Astrocyte of the cerebellum (primary cell): ENCODE data around the gene SWT1.

ENCODE experiments used
- DNase-seq: peaks from one replicate; pipeline ENCODE4 v3.0.0-alpha.2; 2011; ENCODE audit warnings: low read depth
- H3K4me3 ChIP-seq: 2 replicates; pipeline ENCODE4 v1.5.1; 2011; ENCODE audit warnings: mild to moderate bottlenecking, low read depth, low read length, moderate library complexity
- CTCF ChIP-seq: IDR thresholded peaks from 2 replicates; pipeline ENCODE4 v1.5.1; 2012; ENCODE audit warnings: low read length, low read depth, moderate library complexity, mild to moderate bottlenecking; ENCODE audit errors: missing control alignments
- in situ Hi-C: cut with HindIII; loops from 2 replicates; pipeline ENCODE4 v1.10.0; 2017; ENCODE audit warnings: low sequenced_read_pairs

SWT1 gene

DNA sequence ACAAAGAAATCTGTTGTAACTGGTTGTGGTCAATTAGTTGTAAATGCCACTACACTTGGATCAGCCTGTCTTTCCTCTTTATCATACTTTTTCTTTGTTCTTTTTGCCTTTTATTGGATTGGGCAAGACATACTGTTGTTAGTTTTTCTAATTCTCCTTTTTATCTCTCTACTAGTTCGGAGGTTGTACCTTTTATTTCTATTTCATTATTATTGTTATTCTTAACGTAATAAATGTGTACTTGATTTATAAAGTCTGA, 100.9 kb downstream of the SWT1 start:
- DNase-seq, result no peak
- TF ChIP-seq CTCF, result no peak
- in situ Hi-C loops, result no loop called here

DNA sequence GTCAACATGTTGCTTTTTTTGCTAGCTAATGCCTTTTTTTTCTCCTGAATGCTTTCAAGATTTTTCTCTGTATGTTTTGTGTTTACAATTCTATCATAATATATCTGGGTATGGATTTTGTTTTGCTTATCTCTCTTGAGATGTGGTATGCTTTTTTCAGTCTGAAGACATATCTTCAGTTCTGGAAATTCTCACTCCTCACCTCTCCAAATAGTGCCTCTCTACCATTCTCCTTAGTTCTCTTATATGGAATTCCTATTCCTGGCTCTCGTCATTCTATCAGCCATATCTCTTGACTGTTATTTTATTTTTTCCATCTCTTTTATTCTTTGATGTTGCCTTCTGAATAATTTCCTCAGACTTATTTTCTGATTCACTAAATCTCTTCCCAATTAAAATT, 101.7 kb downstream of the SWT1 start:
- in situ Hi-C loops, result no loop called here
- no peak overlapping the region for H3K4me3 ChIP-seq
- no peak for TF ChIP-seq CTCF
- no peak for DNase-seq

More for the DNA sequence above, 100.9 kb downstream of the SWT1 start:
- H3K4me3 ChIP-seq, result no peak overlapping the region

- in situ Hi-C loops, result no loop called here
- no peak overlapping the region for H3K4me3 ChIP-seq
- TF ChIP-seq CTCF, result no peak
- DNase-seq, result no peak
Observed at GRCh38 chr1:185260611-185261010, 103.6 kb downstream of the SWT1 start.

GRCh38 chr1:185262151-185262550, 105.2 kb downstream of the SWT1 start:
- H3K4me3 ChIP-seq, result no peak overlapping the region
- TF ChIP-seq CTCF, result no peak
- no peak for DNase-seq
- in situ Hi-C loops, result no loop called here

GRCh38 chr1:185263292-185263691, 106.3 kb downstream of the SWT1 start:
- TF ChIP-seq CTCF, result no peak
- in situ Hi-C loops, result no loop called here
- H3K4me3 ChIP-seq, result no peak overlapping the region
- no peak for DNase-seq

DNA sequence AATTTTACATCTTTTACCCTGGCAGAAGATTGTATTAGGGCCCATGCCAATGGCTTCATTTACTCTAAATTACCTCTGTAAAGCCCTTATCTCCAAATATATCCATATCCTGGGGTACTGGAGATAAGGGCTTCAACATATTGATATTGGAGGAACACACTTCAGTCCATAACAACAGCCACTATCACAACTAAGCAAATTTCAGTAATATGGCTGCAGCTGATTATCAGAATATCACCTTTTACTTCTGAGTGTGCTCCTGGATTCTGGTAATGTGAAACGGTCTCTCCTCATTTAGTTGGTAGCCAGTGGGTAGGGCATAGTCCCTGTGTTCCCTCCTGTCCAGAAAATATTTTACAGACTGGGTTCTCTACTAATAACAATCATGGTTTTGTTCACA, 106.8 kb downstream of the SWT1 start:
- no peak overlapping the region for H3K4me3 ChIP-seq
- in situ Hi-C loops, result no loop called here
- DNase-seq, result no peak
- TF ChIP-seq CTCF, result no peak

DNA sequence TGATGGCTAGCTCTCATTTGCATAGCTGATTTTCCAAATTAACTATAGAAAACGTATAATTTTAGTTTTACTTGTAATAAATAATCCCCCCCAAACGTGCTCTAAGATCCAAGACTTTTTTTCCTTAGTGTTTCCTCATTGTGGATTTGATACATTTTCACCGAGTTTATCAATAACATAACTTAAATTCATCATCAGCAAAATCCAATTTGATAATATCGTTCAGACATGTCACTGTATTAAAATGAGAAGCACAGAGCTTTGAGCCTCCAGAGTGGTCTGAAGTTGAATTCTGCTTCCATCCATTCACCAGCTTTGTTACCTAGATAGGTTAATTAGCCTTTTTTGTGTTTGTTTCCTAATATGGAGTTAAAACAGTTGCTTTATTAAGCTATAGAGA, 108.3 kb downstream of the SWT1 start:
- H3K4me3 ChIP-seq, result no peak overlapping the region
- no peak for DNase-seq
- in situ Hi-C loops, result no loop called here
- no peak for TF ChIP-seq CTCF
